Measurements from ENCODE around the gene GMPS.
"Not testable (repeated sequence)": the region's sequence is repeated elsewhere in the genome, so short reads cannot be mapped to it uniquely, and the experiment has no call there.

The GMPS gene

DNA sequence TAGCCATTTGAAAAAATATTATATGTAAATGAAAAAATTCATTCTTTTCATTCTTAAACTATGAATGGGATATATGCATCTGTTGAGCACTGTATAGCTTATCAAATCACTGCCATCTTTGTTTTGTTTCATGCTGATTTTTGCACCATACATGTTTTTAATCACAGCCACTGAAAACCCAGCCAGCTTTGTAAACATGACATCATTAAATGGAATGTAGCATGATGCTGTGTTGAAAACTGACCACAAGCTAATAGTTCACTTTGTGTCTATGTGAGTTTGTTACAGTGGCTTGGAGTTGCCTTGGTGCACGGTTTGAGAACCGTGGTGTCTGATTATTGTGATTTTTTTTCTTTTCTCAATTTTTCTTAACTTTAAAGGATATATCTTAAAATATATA, 75.7 kb downstream of the GMPS start:
- no peak for DNase-seq

- no peak for DNase-seq
Measured at GRCh38 chr3:155948476-155948875, 78.0 kb downstream of the GMPS start.

DNA sequence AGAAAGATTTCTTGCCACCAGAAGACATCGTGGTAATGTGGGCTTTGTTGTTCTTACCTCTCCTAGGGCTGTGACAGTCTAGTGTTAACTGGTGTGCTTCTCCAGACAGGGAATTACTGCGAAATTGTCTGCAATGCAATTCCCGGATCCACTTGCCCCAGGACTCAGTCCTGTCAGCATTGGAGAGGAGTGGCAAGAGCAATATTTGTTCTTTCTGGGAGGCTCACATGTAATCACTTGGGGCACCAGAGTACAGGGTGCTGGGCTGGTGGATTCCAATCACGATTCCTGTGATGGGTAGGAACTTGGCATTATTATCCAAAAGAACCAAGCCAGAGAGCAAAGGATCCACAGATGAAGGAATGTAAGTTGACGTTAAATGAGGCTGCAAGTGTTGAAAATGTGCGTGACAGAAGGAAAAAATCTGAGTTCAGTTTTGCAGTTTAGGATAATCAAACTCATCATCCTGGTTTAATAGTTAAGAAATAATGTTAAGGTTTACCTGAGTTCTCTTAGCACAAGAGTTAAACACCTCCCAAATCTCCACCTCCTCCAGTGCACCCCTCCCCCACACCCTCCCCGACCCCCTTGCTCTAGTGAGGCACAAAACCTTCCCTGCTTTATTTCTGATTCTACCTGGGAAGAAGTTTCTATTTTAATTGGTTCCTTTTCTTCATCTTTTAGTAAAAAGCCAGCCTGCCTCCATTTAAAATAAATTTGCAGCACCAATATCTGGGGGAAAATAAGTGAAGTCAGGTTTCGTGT, 79.2 kb downstream of the GMPS start:
- no peak for DNase-seq

GRCh38 chr3:155956508-155957411, 86.3 kb downstream of the GMPS start:
- no peak for DNase-seq

- DNase-seq, result no peak
Measured at GRCh38 chr3:155957412-155957880, 87.0 kb downstream of the GMPS start.

DNA sequence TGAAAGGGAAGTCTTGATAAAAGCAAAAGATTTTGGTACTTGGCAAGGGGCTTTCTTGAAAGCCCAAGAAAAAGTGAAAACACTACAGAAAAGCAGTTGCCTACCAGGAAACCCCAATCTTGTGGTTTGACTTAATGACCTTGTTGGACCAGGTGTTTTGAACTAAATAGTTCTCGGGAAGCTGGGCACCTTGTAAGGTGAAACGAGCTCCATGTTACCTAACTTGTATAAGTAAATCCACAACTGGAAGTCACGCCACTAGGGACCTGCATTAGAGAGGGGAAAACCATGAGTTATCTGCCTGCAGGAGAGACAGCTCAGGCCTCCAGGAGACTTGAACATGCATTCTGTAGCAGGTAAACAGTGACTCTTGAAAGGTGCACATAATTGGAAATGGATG, 88.2 kb downstream of the GMPS start:
- DNase-seq, result no peak

- DNase-seq, result no peak
Measured at GRCh38 chr3:155960060-155960459, 89.6 kb downstream of the GMPS start.

GRCh38 chr3:155961044-155961443, 90.6 kb downstream of the GMPS start:
- DNase-seq, result not testable (repeated sequence)

DNA sequence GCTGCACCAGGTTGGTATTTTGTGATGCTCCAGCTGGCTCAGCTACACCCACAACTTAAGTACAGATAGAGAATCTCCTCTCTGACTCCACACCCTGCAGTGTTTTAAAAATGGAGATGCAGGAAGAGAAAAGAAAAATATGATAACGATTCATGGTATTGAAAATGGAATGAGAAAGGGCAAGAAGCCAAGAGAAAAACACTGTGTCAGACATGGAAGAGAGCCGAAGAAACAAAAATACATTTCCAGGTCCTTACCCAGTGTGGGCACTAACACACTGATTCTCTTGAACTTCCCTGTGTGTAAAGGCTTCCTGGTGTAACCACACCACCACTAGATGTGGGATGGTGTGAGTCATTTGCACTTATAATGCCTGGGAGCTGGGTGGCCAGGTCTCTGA, 93.1 kb downstream of the GMPS start:
- no peak for DNase-seq

GRCh38 chr3:155970398-155970797, 99.9 kb downstream of the GMPS start:
- no peak for DNase-seq

DNA sequence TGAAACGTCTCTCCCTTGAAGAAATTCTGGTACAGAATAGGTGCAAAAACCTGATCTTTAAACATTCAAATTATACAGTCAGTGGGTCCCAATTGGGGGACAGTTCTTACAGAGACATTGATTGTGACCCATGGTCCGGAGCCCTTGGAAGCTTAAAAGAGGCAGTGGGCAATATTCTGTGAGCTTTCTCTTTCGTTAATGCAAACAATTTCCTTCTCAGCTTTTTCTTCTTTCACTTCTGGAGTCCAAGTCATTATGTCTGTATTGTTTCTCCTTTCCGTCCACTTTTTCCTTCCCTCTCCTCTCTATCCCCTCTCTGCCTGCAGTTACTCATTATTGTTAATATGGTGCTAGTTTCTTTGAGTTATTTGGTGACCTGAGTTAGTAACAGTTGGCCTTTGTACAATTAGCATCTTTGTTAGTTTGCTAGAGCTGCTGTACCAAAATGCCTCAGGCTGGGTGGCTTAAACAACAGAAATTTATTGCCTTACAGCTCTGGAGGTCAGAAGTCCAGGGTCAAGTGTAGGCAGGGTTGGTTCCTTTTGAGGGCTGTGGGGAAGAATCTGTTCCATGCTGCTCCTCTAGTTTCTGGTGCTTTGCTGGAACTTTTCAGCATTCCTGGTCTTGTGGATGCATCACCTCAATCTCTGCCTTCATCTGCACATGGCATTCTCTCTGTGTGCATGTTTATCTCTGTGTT, 102.6 kb downstream of the GMPS start:
- DNase-seq, result no peak

GRCh38 chr3:155978324-155978723, 107.9 kb downstream of the GMPS start:
- DNase-seq, result no peak

DNA sequence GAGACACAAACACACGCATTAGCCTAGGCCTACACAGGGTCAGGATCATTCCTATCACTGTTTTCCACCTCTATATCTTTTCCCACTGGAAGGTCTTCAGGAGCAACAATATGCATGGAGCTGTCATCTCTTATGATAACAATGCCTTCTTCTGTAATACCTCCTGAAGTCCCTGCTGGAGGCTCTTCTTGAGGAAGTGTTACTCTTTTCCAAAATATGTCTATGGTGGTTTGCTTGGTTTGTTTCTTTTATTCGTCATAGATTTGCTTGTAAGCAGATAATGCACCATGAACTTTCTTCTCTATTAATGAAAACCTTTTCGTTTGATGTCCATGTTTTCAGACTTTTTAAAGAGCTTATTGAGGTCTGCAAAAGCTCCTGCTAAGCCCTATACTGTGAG, 109.3 kb downstream of the GMPS start:
- DNase-seq, result no peak

GRCh38 chr3:155981669-155982068, 111.2 kb downstream of the GMPS start:
- DNase-seq, result no peak

DNA sequence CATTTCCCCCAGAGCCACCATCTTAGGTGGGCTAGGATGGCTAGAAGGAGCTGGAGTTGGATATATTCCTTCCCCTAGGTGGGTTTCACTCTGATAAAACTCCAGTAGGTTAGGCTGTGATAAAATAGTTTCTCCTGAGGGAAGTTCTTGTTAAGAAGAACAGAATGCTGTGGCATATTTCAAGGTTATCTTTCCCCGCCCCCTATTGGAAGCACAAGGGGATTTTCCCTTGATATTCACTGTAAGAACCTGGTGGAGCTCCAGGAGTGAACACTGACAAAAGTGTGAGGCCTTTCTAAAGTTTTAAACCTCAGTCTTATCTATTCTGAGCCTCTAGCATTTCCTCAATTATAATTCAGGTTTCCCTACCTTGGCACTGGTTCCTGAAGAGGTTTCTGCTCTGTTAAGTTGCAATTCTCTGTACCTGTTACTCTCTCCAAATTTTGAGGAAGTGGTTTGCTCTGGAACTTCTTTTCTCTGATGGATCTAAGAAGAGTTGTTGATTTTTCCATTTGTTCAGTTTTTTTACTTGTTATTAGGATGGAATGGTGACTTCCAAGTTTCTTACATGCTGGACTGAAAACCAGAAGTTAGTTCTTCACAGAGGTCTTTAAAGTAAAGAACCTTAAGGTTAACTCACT, 113.5 kb downstream of the GMPS start:
- no peak for DNase-seq

GRCh38 chr3:155984791-155985417, 114.5 kb downstream of the GMPS start:
- no peak for DNase-seq

DNA sequence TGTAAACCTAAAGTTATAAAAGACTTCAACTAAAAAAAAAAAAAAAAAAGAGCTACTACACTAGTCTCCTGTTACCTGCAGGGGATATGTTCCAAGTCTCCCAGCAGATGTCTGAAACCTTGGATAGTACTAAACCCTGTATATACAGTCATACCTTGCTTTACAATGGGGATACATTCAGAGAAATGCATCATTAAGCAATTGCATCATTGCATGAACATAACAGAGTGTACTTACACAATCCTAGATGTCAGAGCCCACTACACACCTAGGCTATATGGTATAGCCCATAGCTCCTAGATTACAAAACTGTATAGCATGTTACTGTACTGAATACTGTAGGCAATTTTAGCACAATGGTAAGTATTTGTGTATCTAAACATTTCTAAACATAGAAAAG, 119.1 kb downstream of the GMPS start:
- DNase-seq, result no peak

- DNase-seq, result no peak
Measured at GRCh38 chr3:155991212-155991611, 120.8 kb downstream of the GMPS start.

DNA sequence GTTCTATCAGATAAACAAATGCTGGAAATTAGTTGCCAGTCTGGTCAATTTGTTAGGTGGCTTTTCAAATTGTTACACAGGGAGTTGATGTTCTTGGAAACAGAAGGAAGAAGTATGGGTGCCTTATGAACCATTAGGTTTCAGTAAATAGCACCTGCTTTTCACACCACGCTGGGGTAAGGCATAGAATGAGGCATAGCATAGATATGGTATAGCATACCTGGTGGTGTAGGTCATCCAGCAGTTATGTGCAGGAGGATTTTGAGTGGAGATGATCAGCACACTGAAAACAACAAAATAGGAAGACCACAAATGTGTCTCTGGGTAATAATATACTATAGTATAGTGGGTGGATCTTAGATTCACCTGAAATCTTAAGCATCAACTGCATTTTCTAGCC, 121.4 kb downstream of the GMPS start:
- no peak for DNase-seq
